GM21529 (cell line): Measurements from ENCODE around the gene TNNI3K.
"Not testable (repeated sequence)": the region's sequence is repeated elsewhere in the genome, so short reads cannot be mapped to it uniquely, and the experiment has no call there.

Experiments used
- ATAC-seq: cut with Tn5 transposase; IDR thresholded peaks from one replicate; pipeline ENCODE4 v1.9.1; 2021; ENCODE audit not compliant: unreplicated experiment

The TNNI3K gene, protein sequence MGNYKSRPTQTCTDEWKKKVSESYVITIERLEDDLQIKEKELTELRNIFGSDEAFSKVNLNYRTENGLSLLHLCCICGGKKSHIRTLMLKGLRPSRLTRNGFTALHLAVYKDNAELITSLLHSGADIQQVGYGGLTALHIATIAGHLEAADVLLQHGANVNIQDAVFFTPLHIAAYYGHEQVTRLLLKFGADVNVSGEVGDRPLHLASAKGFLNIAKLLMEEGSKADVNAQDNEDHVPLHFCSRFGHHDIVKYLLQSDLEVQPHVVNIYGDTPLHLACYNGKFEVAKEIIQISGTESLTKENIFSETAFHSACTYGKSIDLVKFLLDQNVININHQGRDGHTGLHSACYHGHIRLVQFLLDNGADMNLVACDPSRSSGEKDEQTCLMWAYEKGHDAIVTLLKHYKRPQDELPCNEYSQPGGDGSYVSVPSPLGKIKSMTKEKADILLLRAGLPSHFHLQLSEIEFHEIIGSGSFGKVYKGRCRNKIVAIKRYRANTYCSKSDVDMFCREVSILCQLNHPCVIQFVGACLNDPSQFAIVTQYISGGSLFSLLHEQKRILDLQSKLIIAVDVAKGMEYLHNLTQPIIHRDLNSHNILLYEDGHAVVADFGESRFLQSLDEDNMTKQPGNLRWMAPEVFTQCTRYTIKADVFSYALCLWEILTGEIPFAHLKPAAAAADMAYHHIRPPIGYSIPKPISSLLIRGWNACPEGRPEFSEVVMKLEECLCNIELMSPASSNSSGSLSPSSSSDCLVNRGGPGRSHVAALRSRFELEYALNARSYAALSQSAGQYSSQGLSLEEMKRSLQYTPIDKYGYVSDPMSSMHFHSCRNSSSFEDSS

DNA sequence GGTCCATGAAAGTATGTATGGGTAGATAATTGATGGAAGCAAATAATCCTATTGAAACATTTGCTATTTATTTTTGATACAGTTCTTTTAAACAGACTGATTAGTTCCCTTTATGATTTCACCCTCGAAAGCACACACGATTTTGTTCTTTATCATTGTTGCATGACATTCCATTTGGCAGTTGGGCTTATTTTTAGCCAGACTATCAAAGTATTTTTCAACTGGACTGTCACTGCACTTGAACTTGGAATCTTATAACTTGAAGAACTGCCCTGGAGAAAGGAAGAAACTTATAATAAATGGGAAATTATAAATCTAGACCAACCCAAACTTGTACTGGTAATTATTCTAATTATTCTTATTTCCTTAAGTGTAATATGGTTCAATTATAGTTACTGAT, at the start of gene TNNI3K:
Gene TNNI3K, plus strand, starts transcription at position 235 of the 400 bp plus-strand sequence. Its CDS starts 65 bp downstream, at position 300.
- ATAC-seq = no peak

DNA sequence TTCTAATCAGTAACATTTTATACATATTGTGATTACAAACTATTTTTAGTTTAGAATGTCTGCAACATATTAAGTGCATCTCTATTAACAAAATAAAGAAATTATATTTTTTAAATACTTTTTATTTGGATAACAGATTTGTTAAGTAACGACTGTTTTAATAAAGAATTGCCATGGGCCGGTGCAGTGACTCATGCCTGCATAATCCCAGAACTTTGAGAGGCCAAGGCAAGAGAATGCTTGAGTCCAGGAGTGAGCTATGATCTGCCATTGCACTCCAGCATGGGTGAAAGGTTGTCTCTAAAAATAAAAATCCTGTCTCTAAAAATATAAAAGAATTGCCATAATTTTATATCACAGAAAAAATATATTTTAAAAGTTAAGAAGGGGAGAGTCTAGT, 41.3 kb upstream of the TNNI3K start:
- no peak for ATAC-seq

DNA sequence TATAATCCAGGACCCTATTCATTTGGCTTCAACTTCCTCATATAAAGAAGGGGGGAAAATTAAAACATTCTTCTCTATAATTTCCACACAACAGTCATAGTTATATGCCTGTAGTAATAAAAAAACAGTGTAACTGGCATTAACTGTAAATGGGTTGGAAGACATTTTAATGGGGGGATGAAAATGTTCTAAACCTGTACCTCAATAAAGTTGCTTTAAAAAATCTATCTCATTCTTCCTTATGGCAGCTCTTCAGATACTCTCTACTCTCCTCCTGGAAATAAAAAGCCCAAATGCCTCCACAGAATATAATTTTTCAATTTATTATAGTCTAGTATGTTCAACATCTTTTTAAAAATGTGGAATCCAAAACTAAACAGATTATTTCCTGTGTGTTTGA, 39.8 kb upstream of the TNNI3K start:
- no peak for ATAC-seq

DNA sequence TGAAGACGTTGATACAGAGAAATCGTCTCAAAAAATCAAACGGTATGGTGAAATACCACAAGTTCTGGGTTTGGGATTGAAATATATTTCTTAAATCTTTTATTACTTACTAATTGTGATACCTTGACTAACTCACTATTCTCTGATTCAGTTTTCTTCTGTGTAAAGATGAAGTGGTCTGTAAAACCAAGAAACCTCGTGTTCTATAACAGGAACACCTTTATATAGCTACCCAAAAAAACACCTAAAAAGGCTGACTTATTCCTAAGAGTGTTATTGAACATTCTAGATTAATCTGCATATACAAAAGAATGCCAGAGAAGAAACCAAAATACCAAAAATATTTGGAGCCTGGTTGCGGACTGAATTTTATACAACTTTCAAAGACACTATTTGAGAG, 37.9 kb upstream of the TNNI3K start:
- peak; percentile 16 for ATAC-seq

DNA sequence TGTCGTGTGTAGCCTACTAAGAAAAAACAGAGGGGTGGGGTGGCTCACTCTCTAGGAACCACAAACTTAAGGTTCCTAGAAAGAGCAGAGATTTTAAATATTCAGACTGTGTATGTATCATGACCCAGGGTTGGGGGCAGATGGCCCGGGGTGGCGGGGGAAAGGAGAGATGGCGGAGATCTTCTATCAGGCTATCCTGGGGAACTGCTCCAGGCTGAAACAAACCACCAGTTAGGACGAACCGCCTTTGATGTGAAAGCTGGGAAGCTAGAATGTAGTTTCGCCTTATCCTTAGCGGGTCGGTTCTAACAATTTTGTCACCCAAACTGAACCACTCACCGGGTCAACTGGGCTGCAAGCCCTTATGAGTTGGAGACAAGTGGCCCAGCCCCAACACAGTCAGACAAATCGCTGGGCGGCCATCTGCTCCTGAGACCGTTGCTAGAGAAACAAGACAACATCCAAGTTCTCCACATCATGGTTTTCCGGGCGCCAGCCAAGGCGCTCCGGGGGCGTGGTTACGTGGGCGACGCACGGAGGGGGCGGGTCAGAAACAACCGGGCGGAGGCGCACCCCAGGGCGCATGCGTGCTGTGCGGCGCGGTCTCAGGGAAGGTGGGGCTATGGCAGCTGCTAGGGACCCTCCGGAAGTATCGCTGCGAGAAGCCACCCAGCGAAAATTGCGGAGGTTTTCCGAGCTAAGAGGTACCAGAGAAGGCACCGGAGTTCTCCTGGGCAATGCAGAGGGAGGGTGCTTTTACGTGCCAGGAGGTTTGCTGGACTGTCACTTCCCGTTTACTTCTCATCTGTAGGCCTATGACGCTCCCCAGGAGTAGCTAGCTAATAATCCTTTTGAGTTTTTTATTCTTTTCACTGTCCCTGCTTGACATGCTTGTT, 37.3 kb upstream of the TNNI3K start, which contains the start of the genes FPGT and LRRIQ3:
Gene FPGT, plus strand, starts transcription at position 586 of the 896 bp plus-strand sequence. Its CDS starts 37 bp downstream, at position 623.
Gene LRRIQ3, minus strand, starts transcription at position 520 of the 896 bp plus-strand sequence. CDS start 14,492 bp downstream, outside the sequence.
- peak; percentile 94 for ATAC-seq

DNA sequence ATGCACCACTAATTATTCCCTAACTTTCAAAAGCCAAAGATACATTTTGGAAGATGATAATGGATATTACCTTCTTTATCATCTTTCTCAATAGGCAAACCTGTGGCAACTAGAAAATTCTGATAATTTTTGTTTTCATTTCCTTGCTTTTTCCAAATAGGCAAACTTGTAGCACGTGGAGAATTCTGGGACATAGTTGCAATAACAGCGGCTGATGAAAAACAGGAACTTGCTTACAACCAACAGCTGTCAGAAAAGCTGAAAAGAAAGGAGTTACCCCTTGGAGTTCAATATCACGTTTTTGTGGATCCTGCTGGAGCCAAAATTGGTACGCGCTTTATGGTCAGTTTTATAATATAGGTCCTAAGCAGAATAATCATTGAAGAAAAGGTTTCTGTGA, 35.7 kb upstream of the TNNI3K start:
- no peak for ATAC-seq

DNA sequence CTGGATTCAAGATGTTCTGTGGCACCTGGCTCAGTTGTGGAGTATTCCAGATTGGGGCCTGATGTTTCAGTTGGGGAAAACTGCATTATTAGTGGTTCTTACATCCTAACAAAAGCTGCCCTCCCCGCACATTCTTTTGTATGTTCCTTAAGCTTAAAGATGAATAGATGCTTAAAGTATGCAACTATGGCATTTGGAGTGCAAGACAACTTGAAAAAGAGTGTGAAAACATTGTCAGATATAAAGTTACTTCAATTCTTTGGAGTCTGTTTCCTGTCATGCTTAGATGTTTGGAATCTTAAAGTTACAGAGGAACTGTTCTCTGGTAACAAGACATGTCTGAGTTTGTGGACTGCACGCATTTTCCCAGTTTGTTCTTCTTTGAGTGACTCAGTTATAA, 29.9 kb upstream of the TNNI3K start:
- no peak for ATAC-seq

DNA sequence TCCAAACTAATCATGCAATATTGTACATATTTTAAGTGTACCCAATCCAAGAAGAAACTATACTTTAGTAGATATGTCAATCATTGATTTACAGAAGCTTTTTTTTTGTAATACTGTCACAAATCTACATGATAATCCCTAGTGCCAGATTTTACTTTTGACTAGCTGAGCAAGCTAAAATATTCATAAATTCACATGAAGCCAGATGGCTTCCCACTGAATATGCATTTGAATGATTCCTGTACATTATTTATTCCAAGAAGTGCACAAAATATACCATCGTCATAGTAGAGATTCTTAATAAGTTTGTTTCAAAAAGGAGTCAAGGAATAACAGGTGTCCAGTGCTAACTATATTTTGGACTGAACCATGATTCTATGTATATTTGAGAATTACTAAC, 20.0 kb upstream of the TNNI3K start:
- no peak for ATAC-seq

DNA sequence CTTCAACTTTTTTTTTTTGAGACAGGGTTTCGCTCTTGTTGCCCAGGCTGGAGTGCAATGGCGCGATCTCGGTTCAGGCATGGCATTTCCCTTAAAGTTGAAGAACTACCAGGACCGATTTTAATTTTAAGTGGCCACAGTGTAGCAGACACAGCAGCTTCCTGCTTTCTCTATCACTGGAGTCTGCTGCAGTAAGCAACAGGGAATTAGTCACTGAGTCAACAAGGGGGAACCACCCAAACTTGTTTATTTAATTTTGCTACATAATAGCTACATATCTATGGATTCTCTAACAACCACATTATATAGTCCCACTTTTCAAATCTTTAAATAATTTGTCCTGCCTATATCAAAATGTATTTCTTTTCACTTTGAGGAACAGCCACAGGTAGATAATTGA, 12.5 kb upstream of the TNNI3K start:
- no peak for ATAC-seq

DNA sequence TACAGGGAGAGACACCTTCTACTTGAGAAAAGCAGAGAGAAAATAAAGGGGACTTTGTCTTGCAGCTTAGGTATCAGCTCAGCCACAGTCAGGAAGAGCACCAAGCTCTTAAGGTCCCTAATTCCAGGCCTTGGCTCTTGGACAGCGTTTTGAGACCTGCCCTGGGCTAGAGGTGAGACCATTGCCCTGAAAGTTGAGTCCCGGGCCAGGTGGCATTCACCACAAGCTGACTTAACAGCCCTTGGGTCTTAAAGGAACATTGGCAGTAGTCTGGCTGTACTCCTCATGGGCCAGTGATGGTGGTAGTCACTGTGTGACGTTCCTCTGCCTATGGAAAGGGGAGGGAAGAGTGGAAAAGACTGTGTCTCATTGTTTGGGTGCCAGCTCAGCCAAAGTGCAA, 11.7 kb upstream of the TNNI3K start:
- ATAC-seq = no peak

DNA sequence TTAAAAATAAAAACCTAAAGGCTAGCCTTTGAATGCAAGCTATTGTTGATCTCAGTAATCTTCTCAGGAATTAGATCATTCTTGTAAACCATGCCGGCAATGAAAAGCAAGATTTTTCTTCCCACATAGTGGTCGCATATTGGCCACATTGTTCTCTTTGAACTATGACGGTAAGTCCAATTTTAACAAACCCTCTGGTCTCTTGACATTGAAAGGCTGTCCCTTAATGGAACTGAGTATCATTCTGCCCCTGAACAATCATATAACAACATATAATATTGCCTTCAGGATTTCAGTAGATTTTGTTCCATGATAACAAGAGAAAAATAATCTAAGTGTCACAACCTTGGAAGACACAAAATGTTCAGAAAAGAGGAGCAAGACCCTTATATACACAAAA, 1.3 kb downstream of the TNNI3K start:
- no peak for ATAC-seq

DNA sequence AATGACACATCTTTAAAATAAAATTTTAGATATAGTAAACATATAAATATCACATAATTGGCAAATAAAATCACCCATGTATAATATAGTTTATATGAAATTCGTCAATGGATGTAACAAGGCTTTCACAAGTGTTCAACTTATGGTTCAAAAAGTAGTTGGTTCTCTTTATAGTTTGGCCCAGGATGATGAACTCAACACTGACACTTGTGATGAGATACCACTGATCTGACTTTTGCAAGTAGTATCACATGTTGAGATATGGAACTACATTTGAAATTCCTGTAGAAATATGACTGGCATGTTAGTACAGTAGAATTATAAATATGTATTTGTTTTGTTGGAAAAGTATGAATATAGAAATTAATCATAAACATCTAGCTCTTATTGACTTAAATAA, 1.8 kb downstream of the TNNI3K start:
- ATAC-seq = no peak

DNA sequence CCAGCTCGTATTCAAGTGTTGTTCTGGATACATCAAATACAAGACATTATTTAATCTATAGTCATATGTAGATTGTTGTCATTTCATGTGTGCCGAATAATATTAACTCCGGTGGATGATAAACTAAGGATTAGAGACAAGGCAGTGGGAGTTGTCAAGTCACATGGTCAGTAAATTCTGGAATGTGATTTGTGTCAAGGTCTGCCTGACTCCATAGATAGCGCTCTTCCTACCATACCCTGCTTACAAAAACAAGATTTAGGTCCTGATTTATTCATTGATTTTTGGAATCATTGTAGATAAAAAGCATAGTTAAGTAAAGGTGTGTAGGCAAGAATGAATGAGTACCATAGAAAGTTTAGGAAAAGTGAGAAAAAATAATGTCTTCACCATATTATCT, 2.6 kb downstream of the TNNI3K start:
- ATAC-seq = no peak

DNA sequence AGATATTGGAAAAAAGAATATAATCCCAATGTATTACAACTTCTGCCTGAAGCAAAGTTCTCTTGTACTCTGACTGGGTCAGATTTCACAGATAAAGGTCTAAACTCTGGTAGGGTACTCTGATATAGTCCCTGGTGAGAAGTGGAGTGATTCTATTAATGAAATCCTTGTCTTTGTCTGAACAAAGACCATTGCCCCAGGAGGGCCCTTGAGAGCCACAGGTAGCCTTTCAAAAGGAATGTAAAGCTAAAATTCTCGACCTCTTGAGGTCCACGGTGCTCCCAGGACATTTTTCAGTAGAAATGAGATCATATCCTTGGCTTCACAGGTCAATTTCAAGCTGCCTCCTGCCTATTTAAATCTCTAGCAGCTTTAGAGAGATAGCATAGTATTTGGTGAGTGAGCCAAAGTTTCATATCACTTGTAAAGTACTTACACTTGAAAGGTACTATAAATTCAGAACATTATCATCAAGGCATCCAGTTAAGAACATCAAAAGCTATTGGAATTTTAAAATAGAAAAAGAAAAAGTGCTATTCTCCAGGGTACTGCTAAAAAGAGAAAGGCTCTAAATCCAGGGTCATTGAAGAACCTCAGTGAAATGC, 10.1 kb downstream of the TNNI3K start:
- ATAC-seq = no peak

DNA sequence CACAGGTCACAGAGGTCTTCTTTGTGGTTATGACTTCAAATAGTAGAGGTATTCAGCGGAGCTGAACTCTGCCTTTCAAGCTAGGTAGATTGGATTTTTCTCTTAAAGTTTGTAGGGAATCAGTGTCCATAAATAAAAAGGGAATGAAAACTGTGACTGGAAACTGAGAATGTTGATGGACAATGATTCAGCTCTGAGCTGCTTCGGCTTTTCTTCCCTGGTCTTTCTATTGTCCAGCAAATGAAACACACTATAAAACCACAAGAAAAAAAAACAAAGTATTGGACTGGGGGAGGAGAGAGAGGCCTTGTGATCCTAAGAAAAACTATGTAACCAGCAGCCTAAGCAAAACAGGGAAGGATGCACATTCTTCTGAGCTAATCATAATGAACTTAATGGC, 11.1 kb downstream of the TNNI3K start:
- no peak for ATAC-seq

DNA sequence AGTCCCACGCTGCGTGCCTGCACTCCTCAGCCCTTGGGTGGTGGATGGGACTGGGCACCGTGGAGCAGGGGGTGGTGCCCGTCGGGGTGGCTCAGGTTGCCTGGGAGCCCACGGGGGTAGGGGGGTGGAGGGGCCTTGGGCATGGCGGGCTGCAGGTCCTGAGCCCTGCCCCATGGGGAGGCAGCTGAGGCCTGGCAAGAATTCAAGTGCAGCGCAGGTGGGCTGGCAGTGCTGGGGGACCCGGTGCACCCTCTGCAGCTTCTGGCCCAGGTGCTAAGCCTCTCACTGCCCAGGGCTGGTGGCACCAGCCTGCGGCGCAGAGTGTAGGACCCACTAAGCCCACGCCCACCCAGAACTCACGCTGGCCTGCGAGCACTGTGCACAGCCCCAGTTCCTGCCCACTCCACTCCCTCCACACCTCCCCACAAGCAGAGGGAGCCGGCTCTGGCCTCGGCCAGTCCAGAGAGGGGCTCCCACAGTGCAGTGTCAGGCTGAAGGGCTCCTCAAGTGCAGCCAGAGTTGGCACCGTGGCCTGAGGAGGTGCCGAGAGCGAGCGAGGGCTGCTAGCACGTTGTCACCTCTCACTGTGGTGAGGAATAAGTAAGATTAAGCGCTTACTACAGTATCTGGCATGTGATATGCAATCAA, 12.8 kb downstream of the TNNI3K start:
- no peak for ATAC-seq

DNA sequence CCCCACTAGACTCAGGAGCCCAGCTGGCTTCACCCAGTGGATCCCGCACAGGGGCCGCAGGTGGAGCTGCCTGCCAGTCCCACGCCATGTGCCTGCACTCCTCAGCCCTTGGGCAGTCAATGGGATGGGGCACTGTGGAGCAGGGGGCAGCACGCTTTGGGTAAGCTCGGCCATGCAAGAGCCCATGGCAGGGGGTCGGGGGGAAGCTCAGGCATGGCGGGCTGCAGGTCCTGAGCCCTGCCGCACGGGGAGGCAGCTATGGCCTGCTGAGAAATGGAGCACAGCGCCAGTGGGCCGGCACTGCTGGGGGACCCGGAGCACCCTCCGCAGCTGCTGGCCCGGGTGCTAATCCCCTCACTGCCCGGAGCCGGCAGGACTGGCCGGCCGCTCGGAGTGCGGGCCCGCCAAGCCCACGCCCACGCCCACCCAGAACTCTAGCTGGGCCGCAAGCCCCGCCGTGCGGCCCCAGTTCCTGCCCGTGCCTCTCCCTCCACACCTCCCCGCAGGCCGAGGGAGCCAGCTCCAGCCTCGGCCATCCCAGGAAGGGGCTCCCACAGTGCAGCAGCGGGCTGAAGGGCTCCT, 18.1 kb downstream of the TNNI3K start:
- ATAC-seq = not testable (repeated sequence)

DNA sequence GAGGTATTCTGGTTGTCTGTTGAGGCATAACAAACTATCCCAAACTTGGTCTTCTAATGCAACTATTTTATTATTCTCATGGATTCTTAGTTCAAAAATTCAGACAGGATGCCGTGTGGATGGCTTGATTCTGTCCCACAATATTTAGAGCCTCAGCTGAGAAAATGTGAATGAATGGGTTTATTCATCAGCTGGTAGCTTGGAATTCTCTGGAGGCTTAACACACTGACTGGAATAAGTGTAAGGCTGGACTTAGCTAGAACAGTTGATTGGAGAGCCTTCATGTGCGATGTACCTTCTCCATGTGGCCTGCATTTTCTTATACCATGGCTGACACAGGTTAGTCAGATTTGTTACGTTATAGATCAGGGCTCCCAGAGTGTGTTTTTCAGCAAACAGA, 30.8 kb downstream of the TNNI3K start:
- no peak for ATAC-seq

DNA sequence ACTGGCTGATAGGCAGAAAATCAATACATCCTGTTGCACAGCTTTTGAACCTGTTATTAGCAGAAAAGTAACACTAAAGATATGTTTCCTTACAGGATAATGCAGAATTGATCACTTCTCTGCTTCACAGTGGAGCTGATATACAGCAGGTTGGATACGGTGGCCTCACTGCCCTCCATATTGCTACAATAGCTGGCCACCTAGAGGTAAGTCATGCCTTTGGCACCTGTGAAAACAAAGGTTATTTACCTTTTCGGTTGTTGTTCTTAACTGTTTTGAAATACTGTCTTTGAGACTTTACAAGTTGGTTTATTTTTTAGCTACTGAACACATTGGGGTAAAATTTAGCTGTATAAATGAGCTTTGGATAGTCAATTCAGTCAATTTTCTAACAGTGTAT, 36.3 kb downstream of the TNNI3K start:
- no peak for ATAC-seq
